ENCODE data around the gene SPAG17.

SPAG17 gene

DNA sequence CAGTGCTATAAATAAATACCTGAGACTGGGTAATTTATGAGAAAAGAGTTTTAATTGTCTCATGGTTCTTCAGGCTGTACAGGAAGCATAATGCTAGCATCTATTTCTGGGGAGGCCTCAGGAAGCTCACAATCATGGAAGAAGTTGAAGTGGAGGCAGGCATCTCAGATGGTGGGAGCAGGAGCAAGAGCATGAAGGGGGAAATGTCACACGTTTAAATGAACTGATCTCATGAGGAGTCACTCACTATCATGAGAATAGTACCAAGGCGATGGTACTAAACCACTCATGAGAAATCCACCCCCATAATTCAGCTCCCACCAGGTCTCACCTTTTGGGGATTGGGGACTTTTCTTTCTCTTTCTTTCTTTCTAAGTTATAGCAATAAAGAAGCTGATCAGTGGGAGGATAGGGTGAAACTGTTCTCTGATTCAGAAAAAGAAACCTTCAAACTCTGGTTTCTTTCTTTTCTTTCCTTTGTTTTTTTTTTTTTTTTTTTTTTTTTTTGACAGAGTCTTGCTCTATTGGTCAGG is 17.1 kb upstream of the SPAG17 start:
- TF ChIP-seq CTCF (IDR thresholded peaks at IDR 0.05; ENCODE audit: low read depth, low read length, missing control alignments), result no peak
- in situ Hi-C loops (cut with HindIII; ENCODE audit: low sequenced_read_pairs), result no loop called here

GRCh38 chr1:118201524-118201923 is 16.5 kb upstream of the SPAG17 start:
- no peak for DNase-seq (ENCODE audit: low read depth)
- no peak for TF ChIP-seq CTCF (IDR thresholded peaks at IDR 0.05; ENCODE audit: low read depth, low read length, missing control alignments)
- in situ Hi-C loops (cut with HindIII; ENCODE audit: low sequenced_read_pairs), result no loop called here
- H3K4me3 ChIP-seq (ENCODE audit: low read depth, low read length), result no peak overlapping the region

More for the DNA sequence above, 17.1 kb upstream of the SPAG17 start:
- no peak for DNase-seq (ENCODE audit: low read depth)
- H3K4me3 ChIP-seq (ENCODE audit: low read depth, low read length), result no peak overlapping the region

DNA sequence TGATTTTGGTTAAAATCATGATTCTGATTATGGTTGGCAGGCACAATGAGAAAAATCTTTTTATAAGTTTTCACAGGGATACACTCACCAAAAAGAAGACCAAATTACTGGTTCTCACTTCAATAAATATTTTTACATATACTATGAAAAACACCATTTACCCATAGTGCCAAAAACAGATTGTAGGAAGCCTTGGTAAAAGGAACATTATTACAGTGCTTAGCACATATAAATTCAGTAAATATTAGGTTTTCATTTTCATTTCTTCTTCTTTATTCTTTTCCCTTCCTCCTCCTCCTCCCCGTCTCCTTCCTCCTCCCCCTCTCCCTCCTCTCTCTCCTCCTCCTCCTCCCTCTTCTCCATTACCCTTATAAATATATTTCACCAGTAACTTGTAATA is 15.8 kb upstream of the SPAG17 start:
- no peak for DNase-seq (ENCODE audit: low read depth)
- no peak for TF ChIP-seq CTCF (IDR thresholded peaks at IDR 0.05; ENCODE audit: low read depth, low read length, missing control alignments)
- in situ Hi-C loops (cut with HindIII; ENCODE audit: low sequenced_read_pairs), result no loop called here
- no peak overlapping the region for H3K4me3 ChIP-seq (ENCODE audit: low read depth, low read length)

DNA sequence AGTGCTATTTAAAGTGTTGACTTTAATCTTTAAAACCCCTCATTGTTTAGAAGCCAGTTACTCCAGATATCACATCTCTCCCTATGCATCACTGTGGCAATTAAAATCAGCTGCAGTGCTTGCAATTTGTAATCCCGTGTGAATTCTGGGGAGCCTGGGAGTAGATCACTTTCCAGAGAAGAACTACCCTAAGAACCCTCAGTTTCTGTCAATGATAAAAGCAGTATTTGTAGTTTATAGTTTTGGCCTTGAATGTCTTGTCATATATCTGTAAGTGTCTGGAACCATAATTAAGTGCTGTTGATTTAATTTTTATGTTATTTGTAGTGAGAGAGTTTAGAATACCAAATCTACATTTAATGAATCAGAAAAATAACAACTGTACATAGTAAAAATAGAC is 5.5 kb upstream of the SPAG17 start:
- H3K4me3 ChIP-seq (ENCODE audit: low read depth, low read length), result no peak overlapping the region
- DNase-seq (ENCODE audit: low read depth), result no peak
- no peak for TF ChIP-seq CTCF (IDR thresholded peaks at IDR 0.05; ENCODE audit: low read depth, low read length, missing control alignments)
- in situ Hi-C loops (cut with HindIII; ENCODE audit: low sequenced_read_pairs), result no loop called here

- DNase-seq (ENCODE audit: low read depth), result no peak
- in situ Hi-C loops (cut with HindIII; ENCODE audit: low sequenced_read_pairs), result no loop called here
- no peak overlapping the region for H3K4me3 ChIP-seq (ENCODE audit: low read depth, low read length)
- no peak for TF ChIP-seq CTCF (IDR thresholded peaks at IDR 0.05; ENCODE audit: low read depth, low read length, missing control alignments)
These were observed 4.5 kb upstream of the SPAG17 start for GRCh38 chr1:118189564-118189963.

DNA sequence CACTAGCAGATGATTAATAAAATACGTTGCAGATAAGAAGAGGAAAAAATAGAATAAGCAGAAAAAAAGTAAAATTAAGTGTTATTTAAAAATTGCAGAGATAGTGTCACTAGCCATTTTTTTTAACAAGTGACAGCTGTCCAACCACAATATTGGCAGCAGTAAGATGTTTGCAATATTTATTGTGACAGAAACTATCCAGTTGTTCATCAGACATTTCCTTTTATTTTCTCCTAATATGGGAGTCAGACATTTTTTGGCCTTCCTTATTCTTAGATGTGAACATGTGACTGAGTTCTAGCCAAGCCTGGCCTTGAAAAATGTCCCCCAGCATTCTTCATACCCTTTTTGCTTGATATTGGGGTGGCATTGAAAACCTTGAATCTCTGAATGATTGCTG is 3.4 kb upstream of the SPAG17 start:
- in situ Hi-C loops (cut with HindIII; ENCODE audit: low sequenced_read_pairs), result no loop called here
- no peak for TF ChIP-seq CTCF (IDR thresholded peaks at IDR 0.05; ENCODE audit: low read depth, low read length, missing control alignments)
- no peak overlapping the region for H3K4me3 ChIP-seq (ENCODE audit: low read depth, low read length)
- no peak for DNase-seq (ENCODE audit: low read depth)

GRCh38 chr1:118186026-118186425 is 998 bp upstream of the SPAG17 start:
- H3K4me3 ChIP-seq (ENCODE audit: low read depth, low read length), result no peak overlapping the region
- in situ Hi-C loops (cut with HindIII; ENCODE audit: low sequenced_read_pairs), result no loop called here
- no peak for TF ChIP-seq CTCF (IDR thresholded peaks at IDR 0.05; ENCODE audit: low read depth, low read length, missing control alignments)
- no peak for DNase-seq (ENCODE audit: low read depth)
